GM12892 (cell line): Measurements from ENCODE around the gene CPNE1.
"Not testable (repeated sequence)": the region's sequence is repeated elsewhere in the genome, so short reads cannot be mapped to it uniquely, and the experiment has no call there.

Source experiments
- DNase-seq: peaks from one replicate; pipeline ENCODE4 v3.0.0; 2011; ENCODE audit not compliant: insufficient read length
- FAIRE-seq: peaks from 2 replicates; lab custom pipeline; 2011; peaks lifted over from hg19 to GRCh38; lab: Jason Lieb, UNC
- POLR2A ChIP-seq: IDR thresholded peaks from 2 replicates; pipeline ENCODE4 v1.6.1; 2011; ENCODE audit warnings: low read depth, low read length, control low read depth
- POLR2AphosphoS5 ChIP-seq: IDR thresholded peaks from 2 replicates; pipeline ENCODE4 v1.6.1; 2011; ENCODE audit warnings: low read depth, low read length, control low read depth
- TAF1 ChIP-seq: IDR thresholded peaks from 2 replicates; pipeline ENCODE4 v1.6.1; 2011; ENCODE audit warnings: low read depth, mild to moderate bottlenecking, control low read depth, low read length, borderline replicate concordance

Gene CPNE1

GRCh38 chr20:35690265-35690664, 25.6 kb upstream of the CPNE1 start:
- DNase-seq = no peak
- no peak for FAIRE-seq
- TF ChIP-seq POLR2AphosphoS5 (no peak), TAF1 (no peak), POLR2A (no peak)

DNA sequence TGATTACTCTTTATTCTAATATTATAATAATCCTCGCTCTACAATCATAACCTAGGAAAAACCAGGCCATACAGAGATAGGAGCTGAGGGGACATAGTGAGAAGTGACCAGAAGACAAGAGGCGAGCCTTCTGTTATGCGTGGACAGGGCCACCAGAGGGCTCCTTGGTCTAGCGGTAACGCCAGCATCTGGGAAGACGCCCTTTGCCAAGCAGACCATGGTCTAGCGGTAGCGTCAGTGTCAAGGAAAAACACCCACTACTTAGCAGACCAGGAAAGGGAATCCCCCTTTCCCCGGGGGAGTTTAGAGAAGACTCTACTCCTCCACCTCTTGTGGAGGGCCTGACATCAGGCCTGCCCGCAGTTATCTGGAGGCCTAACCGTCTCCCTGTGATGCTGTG, 22.2 kb upstream of the CPNE1 start:
- DNase-seq, FAIRE-seq: not testable (repeated sequence)

DNA sequence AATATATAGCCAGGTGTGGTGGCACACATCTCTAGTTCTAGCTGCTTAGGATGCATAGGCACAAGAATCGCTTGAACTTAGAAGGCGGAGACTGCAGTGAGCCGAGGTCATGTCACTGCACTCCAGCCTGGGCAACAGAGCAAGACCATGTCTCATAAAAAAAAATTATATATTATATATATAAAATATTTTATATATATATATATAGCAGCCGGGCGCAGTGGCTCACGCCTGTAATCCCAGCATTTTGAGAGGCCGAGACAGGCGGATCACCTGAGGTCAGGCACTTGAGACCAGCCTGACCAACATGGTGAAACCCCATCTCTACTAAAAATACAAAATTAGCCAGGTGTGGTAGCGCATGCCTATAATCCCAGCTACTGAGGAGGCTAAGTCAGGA, 20.7 kb upstream of the CPNE1 start:
- not testable (repeated sequence) for FAIRE-seq, DNase-seq

DNA sequence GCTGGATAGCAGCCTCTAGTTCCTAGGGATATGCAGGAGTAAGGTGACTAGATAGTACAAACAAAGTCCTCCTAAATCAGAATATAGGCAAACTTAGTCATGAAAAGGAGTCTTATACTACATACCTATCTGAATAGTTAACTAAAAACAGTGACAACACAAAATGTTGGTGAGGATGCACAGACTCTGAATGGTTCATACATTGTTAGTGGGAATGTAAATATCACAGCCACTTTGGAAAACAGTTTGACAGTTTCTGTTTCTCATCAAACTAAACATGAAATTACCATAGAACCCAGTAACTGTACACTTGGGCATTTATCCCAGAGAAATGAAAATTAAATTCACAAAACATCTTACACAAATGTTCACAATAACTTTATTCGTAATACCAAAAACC, 17.3 kb upstream of the CPNE1 start:
- FAIRE-seq = no peak
- DNase-seq = no peak

GRCh38 chr20:35680452-35681183, 15.9 kb upstream of the CPNE1 start:
- TF ChIP-seq POLR2A = no peak
- no peak for TF ChIP-seq POLR2AphosphoS5
- TF ChIP-seq TAF1 = no peak
- FAIRE-seq (no peak), DNase-seq (no peak)

More for the DNA sequence above, 17.3 kb upstream of the CPNE1 start:
- TF ChIP-seq TAF1 = no peak
- TF ChIP-seq POLR2A = no peak
- TF ChIP-seq POLR2AphosphoS5 = no peak

DNA sequence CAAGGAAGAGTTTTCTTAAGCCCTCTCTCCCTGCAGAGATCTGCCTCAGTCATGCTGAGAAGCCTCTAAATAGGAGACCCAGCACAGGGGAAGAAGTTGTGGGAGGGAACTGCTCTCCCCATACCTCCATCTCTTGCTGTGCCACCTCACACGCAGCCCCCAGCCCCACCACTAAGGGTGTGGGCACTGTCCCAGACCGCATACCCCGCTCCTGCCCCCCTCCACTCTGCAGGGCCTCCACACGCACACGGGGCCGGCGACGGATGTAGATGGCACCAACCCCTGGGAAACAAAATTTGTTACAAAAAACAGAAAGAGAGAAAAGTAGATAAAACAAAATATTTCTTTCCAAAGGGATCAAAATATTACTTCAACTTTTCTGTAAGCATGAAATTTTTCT, 10.2 kb upstream of the CPNE1 start:
- DNase-seq (no peak), FAIRE-seq (no peak)
- TF ChIP-seq TAF1 (no peak), POLR2AphosphoS5 (no peak), POLR2A (no peak)

- no peak for FAIRE-seq
- DNase-seq = no peak
- TF ChIP-seq POLR2AphosphoS5 (no peak), POLR2A (no peak), TAF1 (no peak)
These were observed 9.2 kb upstream of the CPNE1 start for GRCh38 chr20:35673884-35674283.

GRCh38 chr20:35669681-35670080, 5.0 kb upstream of the CPNE1 start:
- TF ChIP-seq POLR2A (no peak), TAF1 (no peak), POLR2AphosphoS5 (no peak)
- no peak for FAIRE-seq
- no peak for DNase-seq

DNA sequence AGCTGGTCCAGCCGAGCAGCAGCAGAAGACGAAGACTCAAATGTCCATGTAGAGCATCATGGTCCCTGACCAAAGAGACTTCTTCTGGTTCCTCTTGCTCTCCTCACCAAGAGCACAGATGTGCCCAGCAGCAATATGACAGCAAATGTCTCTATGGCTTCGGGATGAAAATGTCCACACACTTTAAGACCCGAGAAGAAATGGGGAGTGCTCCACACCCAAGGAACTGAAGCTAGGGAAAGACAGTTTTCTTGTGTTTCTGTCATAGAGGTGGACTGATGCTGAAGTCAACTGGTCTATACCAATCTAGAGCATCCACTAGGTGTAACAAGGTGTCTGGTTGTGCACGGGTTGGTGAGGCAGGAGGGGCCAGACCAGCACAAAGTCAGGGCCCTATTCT, 4.5 kb upstream of the CPNE1 start:
- FAIRE-seq = no peak
- DNase-seq = no peak
- TF ChIP-seq POLR2AphosphoS5 (no peak), POLR2A (no peak), TAF1 (no peak)

DNA sequence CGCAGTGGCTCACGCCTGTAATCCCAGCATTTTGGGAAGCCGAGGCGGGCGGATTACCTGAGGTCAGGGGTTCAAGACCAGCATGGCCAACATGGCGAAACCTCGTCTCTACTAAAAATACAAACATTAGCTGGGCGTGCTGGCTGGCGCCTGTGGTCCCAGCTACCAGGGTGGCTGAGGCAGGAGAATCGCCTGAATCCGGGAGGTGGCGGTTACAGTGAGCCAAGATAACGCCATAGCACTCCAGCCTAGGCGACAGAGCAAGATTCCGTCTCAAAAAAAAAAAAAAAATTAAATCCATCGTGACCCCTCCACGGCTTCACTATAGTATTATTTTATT, 1.2 kb upstream of the CPNE1 start:
- no peak for FAIRE-seq
- TF ChIP-seq POLR2AphosphoS5 = no peak
- TF ChIP-seq POLR2A = no peak
- no peak for TF ChIP-seq TAF1
- DNase-seq = no peak

DNA sequence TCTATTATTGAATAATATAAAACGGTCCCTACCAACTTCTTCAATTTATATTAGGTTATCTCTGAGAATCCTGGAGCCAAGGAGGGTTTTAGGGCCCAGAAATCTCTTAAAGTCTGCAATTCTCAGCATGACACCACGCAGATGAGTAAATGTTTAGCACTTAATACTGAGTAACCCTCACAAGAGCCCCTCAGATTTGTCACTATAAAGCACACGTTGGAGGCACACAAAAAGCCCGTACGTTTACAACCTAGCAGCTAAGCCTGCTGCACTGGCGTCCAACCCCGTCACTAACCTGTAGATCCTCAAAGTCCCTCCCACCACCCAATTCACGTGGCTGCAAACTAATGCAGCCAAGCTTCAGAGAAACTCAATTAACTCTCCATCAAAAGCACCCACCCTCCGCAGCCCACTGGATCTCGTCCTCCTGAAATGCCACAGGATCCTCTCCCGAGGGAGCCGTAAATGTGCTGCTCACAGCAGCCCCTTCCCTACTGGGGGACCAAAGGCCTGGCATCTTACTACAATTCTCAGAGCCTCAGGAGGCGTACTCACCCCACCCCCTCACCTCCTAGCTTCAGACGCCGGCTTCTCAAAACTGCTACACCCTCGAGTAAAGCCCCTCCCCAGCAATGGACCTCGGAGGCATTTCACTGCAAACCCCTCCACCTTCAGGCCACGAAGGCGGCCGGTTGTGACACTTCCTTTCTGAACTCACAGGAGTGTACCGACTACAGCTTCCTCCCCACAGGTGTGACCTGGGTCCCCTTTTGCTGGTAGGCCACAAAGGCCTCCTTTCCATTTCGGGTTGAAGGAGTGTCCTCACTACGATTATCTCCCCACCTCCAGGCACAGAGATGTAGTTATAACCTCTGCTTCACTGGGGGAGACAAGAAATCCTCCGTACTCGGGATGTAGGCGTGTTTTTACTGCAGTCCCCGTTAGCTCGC, 909 bp downstream of the CPNE1 start:
- DNase-seq (peak; percentile 44), FAIRE-seq (peak; percentile 81)
- 0 out of 2 replicates have a peak, but pooled peaks have one; percentile 34 for TF ChIP-seq TAF1
- peak; percentile 76; the same call in 1 of the 2 replicates for TF ChIP-seq POLR2AphosphoS5
- TF ChIP-seq POLR2A = peak; percentile 85

- TF ChIP-seq POLR2A = no peak
- no peak for TF ChIP-seq POLR2AphosphoS5
- TF ChIP-seq TAF1 = no peak
- no peak for DNase-seq
- FAIRE-seq = no peak
These were observed 2.1 kb downstream of the CPNE1 start for GRCh38 chr20:35662551-35662950.
